GM21390 (cell line): ENCODE results near the gene FCER1G.

ENCODE experiments used
- ATAC-seq: cut with Tn5 transposase; IDR thresholded peaks from one replicate; pipeline ENCODE4 v1.9.1; 2021; ENCODE audit not compliant: unreplicated experiment

FCER1G gene

GRCh38 chr1:161215076-161215475 is at the start of gene FCER1G:
TSS of gene FCER1G (plus strand) at chr1:161215295. CDS start at chr1:161215322, 27 bp downstream.
- no peak for ATAC-seq

- peak; percentile 91 for ATAC-seq
These were observed 49.1 kb upstream of the FCER1G start, which contains the start of gene PPOX for GRCh38 chr1:161165742-161166668. TSS of gene PPOX (plus strand) at chr1:161166426. CDS start at chr1:161166848, 422 bp downstream.

GRCh38 chr1:161166669-161167548 is 48.2 kb upstream of the FCER1G start:
- ATAC-seq = peak; percentile 4

- ATAC-seq = no peak
These were observed 46.2 kb upstream of the FCER1G start for GRCh38 chr1:161168906-161169305.

GRCh38 chr1:161171191-161171590 is 43.9 kb upstream of the FCER1G start:
- ATAC-seq = no peak

- ATAC-seq = no peak
These were observed 43.4 kb upstream of the FCER1G start for GRCh38 chr1:161171696-161172095.

GRCh38 chr1:161172349-161172748 is 42.7 kb upstream of the FCER1G start:
- ATAC-seq = no peak

GRCh38 chr1:161172776-161173376 is 42.2 kb upstream of the FCER1G start:
- ATAC-seq = no peak

- no peak for ATAC-seq
These were observed 41.4 kb upstream of the FCER1G start for GRCh38 chr1:161173711-161174110.

GRCh38 chr1:161174911-161175310 is 40.2 kb upstream of the FCER1G start:
- ATAC-seq = no peak

GRCh38 chr1:161175771-161176453 is 39.2 kb upstream of the FCER1G start:
- ATAC-seq = no peak

GRCh38 chr1:161176468-161177111 is 38.5 kb upstream of the FCER1G start:
- ATAC-seq = no peak

GRCh38 chr1:161177112-161177935 is 37.8 kb upstream of the FCER1G start, which contains the start of gene B4GALT3:
TSS of gene B4GALT3 (minus strand) at chr1:161177507. CDS start at chr1:161176060, 1,447 bp downstream.
- ATAC-seq = peak; percentile 81

GRCh38 chr1:161177936-161178244 is 37.2 kb upstream of the FCER1G start:
- ATAC-seq = no peak

GRCh38 chr1:161179698-161180097 is 35.4 kb upstream of the FCER1G start:
- no peak for ATAC-seq

GRCh38 chr1:161180639-161181038 is 34.5 kb upstream of the FCER1G start:
- no peak for ATAC-seq

- ATAC-seq = peak; percentile 45
These were observed 32.9 kb upstream of the FCER1G start for GRCh38 chr1:161182214-161182613.

GRCh38 chr1:161185282-161185682 is 29.8 kb upstream of the FCER1G start:
- peak; percentile 56 for ATAC-seq

GRCh38 chr1:161185732-161186311 is 29.3 kb upstream of the FCER1G start:
- peak; percentile 35 for ATAC-seq
